DND-41 (cell line): Measurements from ENCODE around the gene KCNAB1.

Experiments
- ATAC-seq: fragments of 200-7000 bp; cut with Tn5 transposase; 3 replicates; pipeline ENCODE4 v1.9.1; 2021; ENCODE audit warnings: low read depth; ENCODE audit not compliant: insufficient read depth
- DNase-seq: peaks from one replicate; pipeline ENCODE4 v3.0.0-alpha.2; 2020
- H2AFZ ChIP-seq: 2 replicates; pipeline ENCODE4 v1.6.0; 2012; ENCODE audit warnings: low read depth, low read length
- H3K27ac ChIP-seq: 2 replicates; pipeline ENCODE4 v1.5.1; 2012; ENCODE audit warnings: low read length, inconsistent platforms
- H3K27me3 ChIP-seq: fragments of 200-600 bp; sonication (generic); 2 replicates; pipeline ENCODE4 v1.6.0; 2012; ENCODE audit warnings: low read length, mild to moderate bottlenecking, inconsistent platforms; ENCODE audit not compliant: insufficient read depth, poor library complexity
- H3K36me3 ChIP-seq: 2 replicates; pipeline ENCODE4 v1.5.1; 2012; ENCODE audit warnings: low read length, inconsistent platforms; ENCODE audit not compliant: insufficient read depth
- H3K4me1 ChIP-seq: 2 replicates; pipeline ENCODE4 v1.5.1; 2012; ENCODE audit warnings: mild to moderate bottlenecking, low read length; ENCODE audit not compliant: insufficient read depth
- H3K4me2 ChIP-seq: 2 replicates; pipeline ENCODE4 v1.6.0; 2012; ENCODE audit warnings: mild to moderate bottlenecking, moderate library complexity, low read length, inconsistent platforms; ENCODE audit not compliant: insufficient read depth
- H3K4me3 ChIP-seq, 2 experiments: fragments of 200-600 bp in 1 of 2; shearing (Covaris generic) in 1 of 2; 2 replicates each; pipeline ENCODE4 v1.5.1; 2012 to 2016; ENCODE audit warnings: inconsistent platforms in 2 of 2, low read length in 2 of 2, mild to moderate bottlenecking in 2 of 2, low read depth in 1 of 2, moderate library complexity in 1 of 2
- H3K79me2 ChIP-seq: 2 replicates; pipeline ENCODE4 v1.6.0; 2012; ENCODE audit warnings: low read length, inconsistent platforms; ENCODE audit not compliant: insufficient read depth
- H3K9ac ChIP-seq: 2 replicates; pipeline ENCODE4 v1.6.0; 2012; ENCODE audit warnings: low read depth, mild to moderate bottlenecking, inconsistent platforms, low read length, moderate library complexity
- H3K9me3 ChIP-seq: 2 replicates; pipeline ENCODE4 v1.5.1; 2012; ENCODE audit warnings: low read length, moderate library complexity, mild to moderate bottlenecking, inconsistent platforms; ENCODE audit not compliant: insufficient read depth, severe bottlenecking
- H4K20me1 ChIP-seq: 2 replicates; pipeline ENCODE4 v1.6.0; 2012; ENCODE audit warnings: low read length; ENCODE audit not compliant: insufficient read depth
- EZH2 ChIP-seq: IDR thresholded peaks from 3 replicates; pipeline ENCODE4 v1.6.1; 2012; ENCODE audit warnings: borderline replicate concordance, low read depth, mild to moderate bottlenecking, moderate library complexity, low read length, inconsistent platforms; ENCODE audit not compliant: severe bottlenecking
- TF ChIP-seq, protein P1 (sequence below): IDR thresholded peaks from 2 replicates; pipeline ENCODE4 v1.5.1; 2012; ENCODE audit warnings: borderline replicate concordance, low read length, moderate library complexity, mild to moderate bottlenecking; ENCODE audit not compliant: poor library complexity, severe bottlenecking; ENCODE audit errors: extremely low read depth

The KCNAB1 gene

GRCh38 chr3:156201411-156202405 is 81.3 kb downstream of the KCNAB1 start:
- Histone ChIP-seq H2AFZ (no peak overlapping the region), H3K27ac (no peak overlapping the region), H3K9me3 (no peaks in the 10 kb centered on the region), H3K4me3 (no peak overlapping the region), H3K9ac (no peak overlapping the region), H3K27me3 (peaks cover 4% of the 10 kb centered on the region), H3K79me2 (no peaks in the 10 kb centered on the region), H4K20me1 (no peaks in the 10 kb centered on the region), H3K4me2 (no peak overlapping the region), H3K36me3 (no peaks in the 10 kb centered on the region), H3K4me1 (no peaks in the 10 kb centered on the region)
- DNase-seq: no peak
- TF ChIP-seq, protein P1, sequence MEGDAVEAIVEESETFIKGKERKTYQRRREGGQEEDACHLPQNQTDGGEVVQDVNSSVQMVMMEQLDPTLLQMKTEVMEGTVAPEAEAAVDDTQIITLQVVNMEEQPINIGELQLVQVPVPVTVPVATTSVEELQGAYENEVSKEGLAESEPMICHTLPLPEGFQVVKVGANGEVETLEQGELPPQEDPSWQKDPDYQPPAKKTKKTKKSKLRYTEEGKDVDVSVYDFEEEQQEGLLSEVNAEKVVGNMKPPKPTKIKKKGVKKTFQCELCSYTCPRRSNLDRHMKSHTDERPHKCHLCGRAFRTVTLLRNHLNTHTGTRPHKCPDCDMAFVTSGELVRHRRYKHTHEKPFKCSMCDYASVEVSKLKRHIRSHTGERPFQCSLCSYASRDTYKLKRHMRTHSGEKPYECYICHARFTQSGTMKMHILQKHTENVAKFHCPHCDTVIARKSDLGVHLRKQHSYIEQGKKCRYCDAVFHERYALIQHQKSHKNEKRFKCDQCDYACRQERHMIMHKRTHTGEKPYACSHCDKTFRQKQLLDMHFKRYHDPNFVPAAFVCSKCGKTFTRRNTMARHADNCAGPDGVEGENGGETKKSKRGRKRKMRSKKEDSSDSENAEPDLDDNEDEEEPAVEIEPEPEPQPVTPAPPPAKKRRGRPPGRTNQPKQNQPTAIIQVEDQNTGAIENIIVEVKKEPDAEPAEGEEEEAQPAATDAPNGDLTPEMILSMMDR: no peak
- no peak for TF ChIP-seq EZH2
- no peak for ATAC-seq

DNA sequence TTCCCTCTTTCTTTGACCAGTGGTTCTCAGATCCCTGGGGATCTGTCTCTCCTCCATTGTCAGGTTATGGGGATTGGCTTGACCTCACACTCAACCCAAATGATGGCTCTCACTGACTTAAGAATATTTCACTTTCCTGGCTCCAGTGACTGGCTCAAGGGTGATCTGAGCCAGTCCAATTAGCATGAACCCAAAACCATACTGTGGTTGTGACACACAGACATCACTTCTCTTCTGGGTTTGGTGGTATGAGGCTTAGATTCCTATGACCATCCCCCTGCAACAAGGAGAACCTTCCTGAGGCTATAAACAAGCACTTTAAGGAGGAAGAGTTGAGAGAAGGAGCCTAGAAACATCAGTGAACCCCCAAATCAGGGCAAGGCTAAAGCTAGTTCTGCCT is 85.8 kb downstream of the KCNAB1 start:
- Histone ChIP-seq H3K4me2 (no peak overlapping the region), H2AFZ (no peak overlapping the region), H3K27ac (no peak overlapping the region), H3K79me2 (no peaks in the 10 kb centered on the region), H3K4me3 (no peak overlapping the region), H3K27me3 (peaks cover 8% of the 10 kb centered on the region), H3K9me3 (no peaks in the 10 kb centered on the region), H3K4me1 (no peaks in the 10 kb centered on the region), H3K9ac (no peak overlapping the region), H3K36me3 (no peaks in the 10 kb centered on the region), H4K20me1 (no peaks in the 10 kb centered on the region)
- DNase-seq: no peak
- TF ChIP-seq EZH2: no peak
- TF ChIP-seq, protein P1: no peak
- ATAC-seq: no peak

GRCh38 chr3:156207802-156208685 is 87.7 kb downstream of the KCNAB1 start:
- Histone ChIP-seq H3K27me3 (peaks cover 6% of the 10 kb centered on the region), H3K27ac (no peak overlapping the region), H4K20me1 (no peaks in the 10 kb centered on the region), H2AFZ (no peak overlapping the region), H3K4me1 (no peaks in the 10 kb centered on the region), H3K9me3 (no peaks in the 10 kb centered on the region), H3K36me3 (no peaks in the 10 kb centered on the region), H3K79me2 (no peaks in the 10 kb centered on the region), H3K9ac (no peak overlapping the region), H3K4me2 (no peak overlapping the region), H3K4me3 (no peak overlapping the region)
- TF ChIP-seq, protein P1: no peak
- no peak for TF ChIP-seq EZH2
- DNase-seq: no peak
- no peak for ATAC-seq
